ENCODE results near the gene DNASE1L2.
"Not testable (repeated sequence)": the region's sequence is repeated elsewhere in the genome, so short reads cannot be mapped to it uniquely, and the experiment has no call there.

DNA sequence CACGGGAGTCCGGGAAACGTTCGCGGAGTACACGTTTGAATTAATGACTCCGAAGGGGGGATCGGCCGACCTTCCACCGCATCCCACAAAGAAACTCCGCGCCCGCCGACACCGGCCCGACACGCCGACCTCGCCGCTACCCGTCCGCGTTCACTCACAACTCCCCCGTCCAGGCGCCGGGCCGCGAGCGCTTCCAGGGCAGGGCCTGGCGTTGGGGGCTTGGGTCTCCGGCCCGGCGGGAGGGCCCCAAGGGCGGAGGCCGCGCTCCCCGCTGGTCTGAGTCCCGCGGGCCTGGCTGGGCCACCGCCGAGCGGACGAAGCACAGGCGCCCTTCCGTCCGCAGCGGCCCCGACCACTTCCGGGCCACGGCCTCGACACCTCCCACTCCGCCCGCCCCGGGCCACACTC, 31.3 kb downstream of the DNASE1L2 start:
- not testable (repeated sequence) for TF ChIP-seq EZH2 (IDR thresholded peaks at IDR 0.05); POLR2AphosphoS5 (IDR thresholded peaks at IDR 0.05; ENCODE audit: borderline replicate concordance, low read depth, low read length)

Measured in SK-N-MC (cell line).